Cardiac fibroblast (primary cell): ENCODE measurements around the gene ZNF365.
"Not testable (repeated sequence)": the region's sequence is repeated elsewhere in the genome, so short reads cannot be mapped to it uniquely, and the experiment has no call there.

ENCODE experiments used
- DNase-seq, 2 donors: peaks; one replicate each; pipeline versions ENCODE4 v3.0.0 to v3.0.0-alpha.2; 2010; ENCODE audit warnings: low read depth in 2 of 2
- H3K4me3 ChIP-seq, 2 donors: replicated peaks in 1 of 2; 1 replicate in 1 of 2; 2 replicates in 1 of 2; pipeline ENCODE4 v1.5.1; 2011; ENCODE audit warnings: low read depth in 2 of 2, low read length in 2 of 2, mild to moderate bottlenecking in 2 of 2, moderate library complexity in 1 of 2
- TF ChIP-seq, protein P1 (sequence below): IDR thresholded peaks from one replicate; pipeline ENCODE4 v1.5.1; 2011; ENCODE audit warnings: low read depth, mild to moderate bottlenecking, low read length, inconsistent platforms

ZNF365 gene

DNA sequence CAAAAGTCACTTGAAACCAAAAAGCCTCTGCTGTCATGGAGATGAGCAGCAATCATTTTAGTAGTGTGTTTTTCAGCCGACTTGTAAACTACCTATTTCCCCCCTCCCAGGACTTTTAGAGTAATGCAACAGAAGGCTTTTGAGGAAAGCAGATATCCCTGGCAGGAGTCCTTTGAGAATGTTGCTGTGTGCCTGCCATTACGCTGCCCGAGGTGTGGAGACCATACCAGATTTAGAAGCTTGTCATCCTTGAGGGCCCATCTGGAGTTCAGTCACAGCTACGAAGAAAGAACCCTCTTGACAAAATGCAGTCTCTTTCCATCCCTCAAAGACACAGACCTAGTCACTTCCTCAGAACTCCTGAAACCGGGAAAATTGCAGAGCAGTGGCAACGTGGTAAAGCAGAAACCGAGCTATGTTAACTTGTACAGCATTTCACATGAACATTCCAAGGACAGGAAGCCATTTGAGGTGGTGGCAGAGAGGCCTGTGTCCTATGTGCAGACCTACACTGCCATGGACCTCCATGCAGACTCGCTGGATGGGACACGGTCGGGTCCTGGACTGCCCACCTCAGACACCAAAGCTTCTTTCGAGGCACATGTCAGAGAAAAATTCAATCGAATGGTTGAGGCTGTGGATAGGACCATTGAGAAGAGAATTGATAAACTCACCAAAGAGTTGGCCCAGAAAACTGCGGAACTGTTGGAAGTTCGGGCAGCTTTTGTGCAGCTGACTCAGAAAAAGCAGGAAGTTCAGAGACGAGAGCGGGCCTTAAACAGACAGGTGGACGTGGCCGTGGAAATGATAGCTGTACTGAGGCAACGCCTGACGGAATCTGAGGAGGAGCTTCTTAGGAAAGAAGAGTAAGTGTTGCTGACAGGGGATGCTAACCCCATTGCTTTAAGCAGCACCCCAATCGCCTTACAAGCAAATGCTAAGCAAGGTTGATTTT, 2.2 kb downstream of the ZNF365 start:
- no peak overlapping the region for H3K4me3 ChIP-seq
- TF ChIP-seq, protein P1, sequence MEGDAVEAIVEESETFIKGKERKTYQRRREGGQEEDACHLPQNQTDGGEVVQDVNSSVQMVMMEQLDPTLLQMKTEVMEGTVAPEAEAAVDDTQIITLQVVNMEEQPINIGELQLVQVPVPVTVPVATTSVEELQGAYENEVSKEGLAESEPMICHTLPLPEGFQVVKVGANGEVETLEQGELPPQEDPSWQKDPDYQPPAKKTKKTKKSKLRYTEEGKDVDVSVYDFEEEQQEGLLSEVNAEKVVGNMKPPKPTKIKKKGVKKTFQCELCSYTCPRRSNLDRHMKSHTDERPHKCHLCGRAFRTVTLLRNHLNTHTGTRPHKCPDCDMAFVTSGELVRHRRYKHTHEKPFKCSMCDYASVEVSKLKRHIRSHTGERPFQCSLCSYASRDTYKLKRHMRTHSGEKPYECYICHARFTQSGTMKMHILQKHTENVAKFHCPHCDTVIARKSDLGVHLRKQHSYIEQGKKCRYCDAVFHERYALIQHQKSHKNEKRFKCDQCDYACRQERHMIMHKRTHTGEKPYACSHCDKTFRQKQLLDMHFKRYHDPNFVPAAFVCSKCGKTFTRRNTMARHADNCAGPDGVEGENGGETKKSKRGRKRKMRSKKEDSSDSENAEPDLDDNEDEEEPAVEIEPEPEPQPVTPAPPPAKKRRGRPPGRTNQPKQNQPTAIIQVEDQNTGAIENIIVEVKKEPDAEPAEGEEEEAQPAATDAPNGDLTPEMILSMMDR, result no peak
- DNase-seq, result no peak

DNA sequence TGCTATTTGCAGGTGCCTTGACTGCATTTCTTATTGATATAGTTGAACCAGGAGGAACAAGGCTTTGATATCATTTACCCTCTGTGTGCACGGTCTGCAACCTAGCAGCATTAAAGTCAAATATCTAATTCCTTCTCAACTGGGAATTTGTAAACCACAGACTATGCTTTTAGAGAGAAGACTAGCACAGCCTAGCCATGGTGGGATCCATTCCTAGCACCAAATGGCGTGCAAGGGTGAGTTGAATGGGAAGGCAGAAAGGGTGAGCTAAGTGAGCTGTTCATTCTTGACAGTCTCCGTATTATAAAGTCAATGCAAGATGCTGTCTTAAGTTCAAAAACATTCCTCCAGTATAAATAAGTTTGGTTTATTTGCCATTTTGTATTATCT, 2.9 kb downstream of the ZNF365 start:
- no peak for DNase-seq
- H3K4me3 ChIP-seq, result no peak overlapping the region
- TF ChIP-seq, protein P1, result no peak

DNA sequence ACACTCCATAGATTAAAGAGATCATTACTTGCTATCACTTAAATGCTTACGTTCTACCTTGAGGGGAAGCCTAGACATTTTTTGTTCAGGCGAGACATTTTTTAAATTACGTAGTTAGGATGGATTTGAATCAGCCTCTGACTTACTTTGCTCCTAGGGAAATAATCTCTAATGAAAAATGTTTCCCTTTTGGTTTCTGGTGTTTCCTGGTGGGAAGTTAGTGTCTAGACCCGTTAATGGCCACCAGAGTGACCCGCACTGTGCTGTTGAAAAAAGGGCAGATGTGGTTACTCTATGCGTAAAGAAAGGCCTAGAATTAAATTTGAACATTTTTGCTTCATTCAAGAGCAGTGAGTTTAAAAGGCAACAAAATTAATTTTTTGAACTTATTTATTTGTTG, 3.8 kb downstream of the ZNF365 start:
- DNase-seq, result no peak
- H3K4me3 ChIP-seq, result no peak overlapping the region
- TF ChIP-seq, protein P1, result no peak

DNA sequence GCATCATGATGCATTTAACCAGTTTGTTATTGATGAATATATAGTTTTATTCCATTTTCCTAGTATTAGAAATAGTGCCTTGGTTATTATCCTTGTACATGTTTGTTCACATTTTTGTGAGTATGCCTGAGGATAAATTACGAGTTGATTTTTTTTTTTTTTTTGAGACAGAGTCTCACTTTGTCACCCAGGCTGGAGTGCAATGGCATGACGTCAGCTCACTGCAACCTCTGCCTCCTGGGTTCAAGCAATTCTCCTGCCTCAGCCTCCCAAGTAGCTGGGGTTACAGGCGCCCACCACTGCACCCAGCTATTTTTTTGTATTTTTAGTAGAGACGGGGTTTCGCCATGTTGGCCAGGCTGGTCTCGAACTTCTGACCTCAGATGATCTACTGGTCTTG, 4.7 kb downstream of the ZNF365 start:
- H3K4me3 ChIP-seq, DNase-seq: not testable (repeated sequence)

DNA sequence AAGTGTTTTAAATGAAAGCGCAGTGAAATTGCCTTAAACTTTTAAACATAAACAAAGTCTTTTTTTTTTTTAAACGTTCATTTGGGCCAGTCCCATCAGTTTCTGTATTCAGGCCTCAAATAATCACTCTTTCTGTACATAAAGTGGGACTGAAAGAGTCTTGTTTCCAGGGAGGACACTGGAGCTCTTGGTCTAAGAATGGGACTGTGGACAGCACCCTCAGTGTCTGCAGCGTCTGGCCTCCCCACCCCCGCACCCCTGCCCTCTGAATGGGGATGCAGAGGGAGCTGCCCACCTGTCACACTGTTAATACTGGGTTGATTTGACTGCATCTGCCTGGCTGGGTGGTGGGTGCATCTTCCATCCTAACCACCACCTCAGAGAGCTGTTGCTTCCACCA, 5.2 kb downstream of the ZNF365 start:
- H3K4me3 ChIP-seq, result no peak overlapping the region
- DNase-seq, result no peak
- TF ChIP-seq, protein P1, result no peak

DNA sequence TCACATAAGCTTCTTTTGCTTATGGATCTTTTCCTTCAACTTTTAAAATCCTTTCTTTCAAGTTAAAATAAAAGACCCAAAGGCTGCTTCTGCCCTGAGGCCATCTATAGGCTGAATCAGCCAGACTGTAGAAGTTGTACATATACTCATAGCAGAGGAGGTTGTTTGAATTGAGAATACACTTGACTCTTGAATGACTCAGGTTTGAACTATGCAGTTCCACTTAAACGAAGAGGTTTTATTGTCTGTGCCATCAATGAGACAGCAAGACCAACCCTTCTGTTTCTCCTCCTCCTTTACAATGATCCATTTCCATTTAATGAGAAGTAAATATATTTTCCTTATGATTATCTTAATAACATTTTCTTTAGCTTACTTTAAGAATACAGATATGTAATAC, 5.8 kb downstream of the ZNF365 start:
- peak; percentile 7 to 80 for DNase-seq
- no peak overlapping the region for H3K4me3 ChIP-seq
- TF ChIP-seq, protein P1, result no peak

DNA sequence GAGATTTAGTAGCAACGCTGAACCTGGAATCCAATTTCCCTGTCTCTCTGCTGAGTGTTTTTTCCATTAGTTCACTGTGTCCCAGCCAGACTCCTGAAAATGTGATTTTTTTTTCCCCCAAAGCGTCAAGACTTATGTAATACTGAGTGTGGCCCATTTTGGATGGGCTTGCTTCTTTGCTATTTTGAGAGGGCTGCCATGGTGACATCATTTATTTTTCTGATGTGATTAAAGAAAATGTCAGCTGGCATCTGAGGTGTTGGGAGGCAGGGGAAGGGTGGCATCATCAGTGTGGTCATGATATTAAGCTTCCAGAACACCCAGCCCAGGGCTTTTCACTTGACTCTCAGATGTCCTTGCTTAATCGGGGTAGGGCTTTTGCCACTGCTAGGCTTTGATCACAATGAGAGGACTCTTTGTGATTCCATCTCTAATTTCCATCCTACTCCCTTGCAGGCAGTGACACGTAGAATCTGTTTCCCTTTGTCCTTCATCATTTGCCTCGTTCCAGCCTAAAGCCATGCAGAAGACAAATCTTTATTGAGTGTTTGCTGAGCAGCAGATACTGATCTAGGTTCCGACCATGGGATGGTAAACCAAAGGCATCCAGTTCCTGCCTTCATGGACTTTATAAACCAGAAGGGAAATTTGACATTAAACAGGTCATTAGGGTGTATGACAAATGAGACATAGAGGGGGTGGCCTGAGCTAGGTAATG, 7.4 kb downstream of the ZNF365 start:
- H3K4me3 ChIP-seq, result no peak overlapping the region
- no peak for DNase-seq
- TF ChIP-seq, protein P1, result no peak
